ENCODE data around the gene LIMK1.
A peak's percentile ranks its signal among the peaks of the same experiment; 100 is the strongest.

LIMK1 gene

DNA sequence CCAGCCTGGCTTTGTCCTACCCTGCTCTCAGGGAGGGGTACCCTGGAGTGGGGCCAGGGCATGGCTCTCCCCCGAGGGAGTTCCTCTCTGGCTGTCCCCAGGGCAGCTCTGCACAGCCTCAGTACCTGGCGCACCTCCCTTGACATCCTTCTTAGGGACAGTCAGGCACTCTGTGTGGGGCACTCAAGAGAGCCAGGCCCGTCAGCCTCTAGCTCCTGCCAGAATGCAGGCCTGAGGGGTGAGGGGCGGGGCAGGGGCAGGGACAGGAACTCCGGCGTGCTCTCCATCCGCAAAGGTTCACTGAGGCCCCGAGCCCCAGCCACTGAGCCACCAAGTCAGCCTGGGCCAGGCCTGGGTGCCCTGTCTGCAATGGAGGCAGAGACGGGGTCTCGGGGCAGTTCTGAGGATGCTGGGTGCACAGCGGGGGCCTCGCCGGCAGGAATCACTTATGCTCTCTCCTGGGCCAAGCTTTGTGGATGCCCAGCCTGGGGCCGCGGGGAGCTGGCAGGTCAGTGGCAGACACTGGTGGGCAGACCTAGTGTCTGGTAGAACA, 10.1 kb downstream of the LIMK1 start:
- peaks cover 0 to 43% (median 37%) of the 10 kb centered on the region in 4 experiments for H3K4me1 ChIP-seq (ENCODE audit: control extremely low read depth in 1 of 4, control insufficient read depth in 4 of 4, insufficient read depth in 4 of 4, low read length in 3 of 4)
- CTCF ChIA-PET: interaction anchor here (1.1 to 1.5 kb wide), 3 partner anchors 15 to 25 kb away, joined by 3 to 6 read pairs (median 6); no protein-coding TSS in a partner anchor
- no peak for DNase-seq

DNA sequence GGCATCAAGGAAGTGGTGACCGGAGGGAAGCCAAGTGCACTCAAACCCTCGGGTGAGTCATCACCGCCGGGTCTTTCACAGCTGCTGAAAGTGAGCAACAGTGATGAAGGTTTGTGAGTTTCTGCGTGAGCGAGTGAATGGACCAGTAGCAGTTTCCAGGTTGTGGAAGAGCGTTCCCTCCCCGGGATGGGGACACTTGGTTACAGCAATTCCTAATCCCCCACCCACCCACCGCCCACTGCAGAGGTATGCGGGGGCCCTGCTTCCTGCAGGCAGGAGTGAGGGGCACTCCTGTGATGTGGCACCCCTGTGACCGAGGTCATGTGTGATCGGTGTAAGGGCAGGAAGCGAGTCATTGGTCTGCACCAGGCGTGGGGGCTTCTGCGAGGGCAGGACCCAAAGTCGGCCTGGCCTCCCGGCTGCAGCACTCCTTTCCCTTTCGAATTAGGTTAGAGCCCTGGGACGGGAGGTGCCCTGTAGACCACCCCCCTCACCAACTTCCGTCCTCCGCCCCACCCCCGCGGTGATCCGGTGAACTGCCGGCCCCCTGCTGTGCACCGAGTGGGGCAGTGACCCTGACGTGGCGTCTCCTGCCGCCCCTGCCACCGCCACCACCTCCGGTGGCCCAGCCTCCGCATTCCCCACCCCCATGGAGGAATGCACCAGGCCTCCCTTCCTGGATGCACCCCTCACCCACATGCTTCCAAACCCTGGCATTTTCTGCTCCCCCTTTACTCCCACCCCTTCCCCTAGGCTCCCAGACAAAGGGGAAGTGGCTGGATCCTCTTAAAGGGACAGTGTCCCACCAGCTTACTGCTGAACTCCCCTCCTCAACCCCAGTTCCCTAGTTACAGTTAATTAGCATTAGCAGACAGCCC, 10.9 kb downstream of the LIMK1 start:
- ChIA-PET POLR2A (interaction anchor here (0.6 to 1.4 kb wide), 5 partner anchors 9 to 107 kb away, joined by 3 to 10 read pairs (median 3); partner anchors contain the start of genes EIF4H and LIMK1), CTCF (interaction anchor here (1.1 to 1.5 kb wide), 2 partner anchors 15 to 26 kb away, joined by 3 to 6 read pairs; no protein-coding TSS in a partner anchor)
- Histone ChIP-seq H3K27me3 (replicated peaks in 2 of 5; ENCODE audit: control insufficient read depth in 4 of 5, insufficient read depth in 5 of 5, low read length in 4 of 5) (no peaks in the 10 kb centered on the region), H3K36me3 (ENCODE audit: control insufficient read depth in 4 of 4, insufficient read depth in 4 of 4, low read length in 3 of 4) (peaks cover 8 to 28% (median 20%) of the 10 kb centered on the region in 4 experiments), H3K9me3 (ENCODE audit: control extremely low read depth in 1 of 5, control insufficient read depth in 4 of 5, insufficient read depth in 2 of 5, low read depth in 1 of 5, low read length in 4 of 5) (peaks cover 0 to 12% (median 4%) of the 10 kb centered on the region in 5 experiments), H3K4me1 (ENCODE audit: control extremely low read depth in 1 of 4, control insufficient read depth in 4 of 4, insufficient read depth in 4 of 4, low read length in 3 of 4) (peaks cover 0 to 43% (median 37%) of the 10 kb centered on the region in 4 experiments), H3K4me3 (ENCODE audit: control insufficient read depth in 1 of 7, extremely low read depth in 1 of 7, insufficient read depth in 4 of 7, low read depth in 2 of 7, low read length in 6 of 7) (peak overlapping the region; percentile 21 to 83 (median 65)), H3K27ac (ENCODE audit: insufficient read depth in 1 of 2, low read depth in 1 of 2, low read length in 2 of 2, poor library complexity in 1 of 2, severe bottlenecking in 2 of 2) (peak overlapping the region; percentile 66 to 78)
- WGBS (ENCODE audit: insufficient coverage): 0% methylated on average over 25 of the region's 32 CpGs
- DNase-seq: peak; percentile 68 to 94 (median 91)

More for the DNA sequence above, 10.1 kb downstream of the LIMK1 start:
- POLR2A ChIA-PET: interaction anchor here (0.6 to 1.4 kb wide), 6 partner anchors 8 to 107 kb away, joined by 3 to 10 read pairs (median 4); partner anchors contain the start of genes EIF4H and LIMK1
- peaks cover 0 to 12% (median 4%) of the 10 kb centered on the region in 5 experiments for H3K9me3 ChIP-seq (ENCODE audit: control extremely low read depth in 1 of 5, control insufficient read depth in 4 of 5, insufficient read depth in 2 of 5, low read depth in 1 of 5, low read length in 4 of 5)
- 13% methylated on average over 8 of the region's 15 CpGs for whole genome bisulfite sequencing (ENCODE audit: insufficient coverage)
- peak overlapping the region in 6 of 7 experiments; percentile 20 to 83 (median 69) for H3K4me3 ChIP-seq (ENCODE audit: control insufficient read depth in 1 of 7, extremely low read depth in 1 of 7, insufficient read depth in 4 of 7, low read depth in 2 of 7, low read length in 6 of 7)
- H3K27ac ChIP-seq (ENCODE audit: insufficient read depth in 1 of 2, low read depth in 1 of 2, low read length in 2 of 2, poor library complexity in 1 of 2, severe bottlenecking in 2 of 2): peak overlapping the region; percentile 66 to 78
- H3K36me3 ChIP-seq (ENCODE audit: control insufficient read depth in 4 of 4, insufficient read depth in 4 of 4, low read length in 3 of 4): peaks cover 8 to 25% (median 17%) of the 10 kb centered on the region in 4 experiments
- no peaks in the 10 kb centered on the region for H3K27me3 ChIP-seq (replicated peaks in 2 of 5; ENCODE audit: control insufficient read depth in 4 of 5, insufficient read depth in 5 of 5, low read length in 4 of 5)

DNA sequence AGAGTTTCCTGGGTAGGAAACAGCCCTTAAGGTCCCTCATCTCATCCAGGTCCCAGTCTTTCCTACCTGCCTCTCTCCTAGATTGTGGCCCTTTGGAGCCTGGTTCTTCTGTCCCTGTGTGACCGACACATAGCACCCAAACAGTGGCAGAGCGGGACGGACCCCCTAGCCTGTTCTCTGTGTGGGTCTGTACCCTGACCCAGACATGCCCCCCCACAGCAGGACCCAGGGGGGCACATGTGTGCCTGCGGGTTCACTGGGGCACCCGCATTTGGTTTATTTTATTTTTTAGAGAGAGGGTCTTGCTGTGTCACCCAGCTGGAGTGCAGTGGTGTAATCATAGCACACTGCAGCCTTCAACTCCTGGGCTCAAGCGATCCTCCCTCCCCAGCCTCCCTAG, 11.5 kb downstream of the LIMK1 start:
- DNase-seq: no peak
- no peaks in the 10 kb centered on the region for H3K27me3 ChIP-seq (replicated peaks in 2 of 5; ENCODE audit: control insufficient read depth in 4 of 5, insufficient read depth in 5 of 5, low read length in 4 of 5)
- POLR2A ChIA-PET: no interaction called here
- H3K27ac ChIP-seq (ENCODE audit: insufficient read depth in 1 of 2, low read depth in 1 of 2, low read length in 2 of 2, poor library complexity in 1 of 2, severe bottlenecking in 2 of 2): peak overlapping the region; percentile 66 to 78
- CTCF ChIA-PET: interaction anchor here (1.1 to 1.5 kb wide), 2 partner anchors 16 to 27 kb away, joined by 3 to 6 read pairs; no protein-coding TSS in a partner anchor
- H3K36me3 ChIP-seq (ENCODE audit: control insufficient read depth in 4 of 4, insufficient read depth in 4 of 4, low read length in 3 of 4): peaks cover 12 to 33% (median 23%) of the 10 kb centered on the region in 4 experiments
- peaks cover 0 to 43% (median 37%) of the 10 kb centered on the region in 4 experiments for H3K4me1 ChIP-seq (ENCODE audit: control extremely low read depth in 1 of 4, control insufficient read depth in 4 of 4, insufficient read depth in 4 of 4, low read length in 3 of 4)
- peak overlapping the region; percentile 21 to 83 (median 65) for H3K4me3 ChIP-seq (ENCODE audit: control insufficient read depth in 1 of 7, extremely low read depth in 1 of 7, insufficient read depth in 4 of 7, low read depth in 2 of 7, low read length in 6 of 7)
- H3K9me3 ChIP-seq (ENCODE audit: control extremely low read depth in 1 of 5, control insufficient read depth in 4 of 5, insufficient read depth in 2 of 5, low read depth in 1 of 5, low read length in 4 of 5): peaks cover 0 to 12% (median 4%) of the 10 kb centered on the region in 5 experiments
- 96% methylated on average over 3 of the region's 6 CpGs for WGBS (ENCODE audit: insufficient coverage)

DNA sequence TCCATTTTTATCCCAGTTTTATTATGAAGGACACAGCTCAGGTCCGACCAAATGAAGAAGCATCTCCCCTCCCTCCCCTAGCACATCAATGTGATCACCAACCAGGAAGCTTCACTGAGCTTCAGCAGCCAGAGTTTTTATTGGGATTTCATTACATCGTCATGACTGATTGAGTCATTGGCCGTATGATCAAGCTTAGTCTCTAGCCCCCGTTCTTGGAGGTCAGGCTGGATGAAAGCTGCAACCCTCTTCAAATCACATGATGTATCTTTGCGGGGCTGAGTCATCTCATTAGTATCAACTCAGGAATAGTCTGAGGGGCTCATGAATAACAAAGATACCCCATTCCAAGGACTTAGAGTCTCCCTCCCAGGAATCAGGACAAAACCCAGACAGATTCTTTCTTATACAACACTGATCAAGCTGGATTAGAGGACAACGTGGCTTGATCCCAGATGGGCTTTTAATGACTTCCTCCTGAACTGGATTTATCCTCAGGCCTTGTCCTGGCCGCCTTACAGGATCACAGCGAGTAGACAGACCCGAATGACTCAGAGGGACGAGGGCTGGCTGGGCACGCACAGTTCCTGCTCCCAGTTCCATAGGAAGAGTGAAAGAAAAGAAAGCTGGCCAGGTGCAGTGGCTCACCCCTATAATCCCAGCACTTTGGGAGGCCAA, 14.5 kb downstream of the LIMK1 start:
- H3K9me3 ChIP-seq (ENCODE audit: control extremely low read depth in 1 of 5, control insufficient read depth in 4 of 5, insufficient read depth in 2 of 5, low read depth in 1 of 5, low read length in 4 of 5): peaks cover 0 to 12% (median 4%) of the 10 kb centered on the region in 5 experiments
- H3K36me3 ChIP-seq (ENCODE audit: control insufficient read depth in 4 of 4, insufficient read depth in 4 of 4, low read length in 3 of 4): peaks cover 12 to 49% (median 31%) of the 10 kb centered on the region in 4 experiments
- H3K27ac ChIP-seq (ENCODE audit: insufficient read depth in 1 of 2, low read depth in 1 of 2, low read length in 2 of 2, poor library complexity in 1 of 2, severe bottlenecking in 2 of 2): no peak overlapping the region
- no peaks in the 10 kb centered on the region for H3K27me3 ChIP-seq (replicated peaks in 2 of 5; ENCODE audit: control insufficient read depth in 4 of 5, insufficient read depth in 5 of 5, low read length in 4 of 5)
- WGBS (ENCODE audit: insufficient coverage): 97% methylated on average over 11 of the region's 11 CpGs
- CTCF ChIA-PET: interaction anchor here (0.6 to 1.6 kb wide), 2 partner anchors 16 to 54 kb away, joined by 3 to 4 read pairs; no protein-coding TSS in a partner anchor
- peaks cover 0 to 26% (median 23%) of the 10 kb centered on the region in 4 experiments for H3K4me1 ChIP-seq (ENCODE audit: control extremely low read depth in 1 of 4, control insufficient read depth in 4 of 4, insufficient read depth in 4 of 4, low read length in 3 of 4)
- DNase-seq: no peak
- no peak overlapping the region for H3K4me3 ChIP-seq (ENCODE audit: control insufficient read depth in 1 of 7, extremely low read depth in 1 of 7, insufficient read depth in 4 of 7, low read depth in 2 of 7, low read length in 6 of 7)
- POLR2A ChIA-PET: no interaction called here

DNA sequence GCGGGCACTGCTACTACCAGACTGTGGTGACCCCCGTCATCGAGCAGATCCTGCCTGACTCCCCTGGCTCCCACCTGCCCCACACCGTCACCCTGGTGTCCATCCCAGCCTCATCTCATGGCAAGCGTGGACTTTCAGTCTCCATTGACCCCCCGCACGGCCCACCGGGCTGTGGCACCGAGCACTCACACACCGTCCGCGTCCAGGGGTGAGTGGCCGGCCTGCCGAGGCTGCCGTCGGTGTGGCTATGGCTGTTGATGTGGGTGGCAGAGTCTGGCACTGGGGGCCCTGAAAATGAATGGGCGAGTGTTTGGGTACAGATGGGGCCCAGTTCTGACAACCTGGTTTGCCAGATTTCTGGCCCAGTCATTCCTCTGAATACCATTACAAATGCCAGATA, 15.4 kb downstream of the LIMK1 start:
- no peak for DNase-seq
- 98% methylated on average over 13 of the region's 17 CpGs for WGBS (ENCODE audit: insufficient coverage)
- Histone ChIP-seq H3K4me1 (ENCODE audit: control extremely low read depth in 1 of 4, control insufficient read depth in 4 of 4, insufficient read depth in 4 of 4, low read length in 3 of 4) (peaks cover 0 to 16% (median 14%) of the 10 kb centered on the region in 4 experiments), H3K4me3 (ENCODE audit: control insufficient read depth in 1 of 7, extremely low read depth in 1 of 7, insufficient read depth in 4 of 7, low read depth in 2 of 7, low read length in 6 of 7) (no peak overlapping the region), H3K9me3 (ENCODE audit: control extremely low read depth in 1 of 5, control insufficient read depth in 4 of 5, insufficient read depth in 2 of 5, low read depth in 1 of 5, low read length in 4 of 5) (peaks cover 0 to 12% (median 4%) of the 10 kb centered on the region in 5 experiments), H3K27me3 (replicated peaks in 2 of 5; ENCODE audit: control insufficient read depth in 4 of 5, insufficient read depth in 5 of 5, low read length in 4 of 5) (no peaks in the 10 kb centered on the region), H3K36me3 (ENCODE audit: control insufficient read depth in 4 of 4, insufficient read depth in 4 of 4, low read length in 3 of 4) (peaks cover 12 to 54% (median 32%) of the 10 kb centered on the region in 4 experiments), H3K27ac (ENCODE audit: insufficient read depth in 1 of 2, low read depth in 1 of 2, low read length in 2 of 2, poor library complexity in 1 of 2, severe bottlenecking in 2 of 2) (no peak overlapping the region)
- ChIA-PET POLR2A (no interaction called here), CTCF (interaction anchor here (1.6 kb wide), 1 partner anchor 15 kb away, joined by 4 read pairs; no protein-coding TSS in a partner anchor)

DNA sequence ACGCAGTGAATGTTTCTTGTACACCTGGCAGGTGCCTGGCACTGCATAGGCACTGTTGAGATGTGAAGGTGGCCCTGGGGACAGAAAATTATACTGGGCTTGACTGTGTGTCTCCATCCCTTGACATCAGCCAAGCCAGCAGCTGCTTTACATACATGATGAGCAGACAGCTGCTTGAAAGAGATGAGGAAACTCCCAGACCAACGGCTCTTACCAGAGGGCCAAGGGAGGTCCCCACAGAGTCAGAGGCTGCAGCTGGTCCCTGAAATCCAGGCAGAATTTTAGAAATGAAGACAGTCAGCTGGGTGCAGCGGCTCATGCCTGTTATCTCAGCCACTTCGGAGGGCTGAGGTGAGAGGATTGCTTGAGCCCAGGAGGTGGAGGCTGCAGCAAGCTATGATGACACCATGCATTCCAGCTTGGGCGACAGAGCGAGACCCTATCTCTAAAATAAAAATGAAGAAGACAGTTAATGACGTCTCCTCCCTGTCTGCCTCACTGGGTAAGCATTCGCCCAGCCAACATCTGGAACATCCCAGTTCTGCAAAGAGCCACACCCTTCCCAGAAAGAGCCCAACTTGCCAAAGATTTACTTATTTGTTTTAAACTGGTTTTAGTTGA, 17.6 kb downstream of the LIMK1 start:
- Histone ChIP-seq H3K4me1 (ENCODE audit: control extremely low read depth in 1 of 4, control insufficient read depth in 4 of 4, insufficient read depth in 4 of 4, low read length in 3 of 4) (no peaks in the 10 kb centered on the region), H3K27ac (ENCODE audit: insufficient read depth in 1 of 2, low read depth in 1 of 2, low read length in 2 of 2, poor library complexity in 1 of 2, severe bottlenecking in 2 of 2) (no peak overlapping the region), H3K27me3 (replicated peaks in 2 of 5; ENCODE audit: control insufficient read depth in 4 of 5, insufficient read depth in 5 of 5, low read length in 4 of 5) (no peaks in the 10 kb centered on the region), H3K9me3 (ENCODE audit: control extremely low read depth in 1 of 5, control insufficient read depth in 4 of 5, insufficient read depth in 2 of 5, low read depth in 1 of 5, low read length in 4 of 5) (peaks cover 0 to 12% (median 4%) of the 10 kb centered on the region in 5 experiments), H3K36me3 (ENCODE audit: control insufficient read depth in 4 of 4, insufficient read depth in 4 of 4, low read length in 3 of 4) (peaks cover 12 to 63% (median 38%) of the 10 kb centered on the region in 4 experiments), H3K4me3 (ENCODE audit: control insufficient read depth in 1 of 7, extremely low read depth in 1 of 7, insufficient read depth in 4 of 7, low read depth in 2 of 7, low read length in 6 of 7) (no peak overlapping the region)
- ChIA-PET CTCF (no interaction called here), POLR2A (no interaction called here)
- peak in 2 of 3 donors; percentile 28 to 43 for DNase-seq
- WGBS (ENCODE audit: insufficient coverage): 86% methylated on average over 6 of the region's 8 CpGs
